GM12872 (cell line): ENCODE data around the gene DENND5A.

Experiments
- TF ChIP-seq, protein P1 (sequence below): IDR thresholded peaks from 3 replicates; pipeline ENCODE4 v1.5.1; 2011; ENCODE audit warnings: low read depth, mild to moderate bottlenecking, low read length, moderate library complexity; ENCODE audit not compliant: insufficient read depth

DENND5A gene

DNA sequence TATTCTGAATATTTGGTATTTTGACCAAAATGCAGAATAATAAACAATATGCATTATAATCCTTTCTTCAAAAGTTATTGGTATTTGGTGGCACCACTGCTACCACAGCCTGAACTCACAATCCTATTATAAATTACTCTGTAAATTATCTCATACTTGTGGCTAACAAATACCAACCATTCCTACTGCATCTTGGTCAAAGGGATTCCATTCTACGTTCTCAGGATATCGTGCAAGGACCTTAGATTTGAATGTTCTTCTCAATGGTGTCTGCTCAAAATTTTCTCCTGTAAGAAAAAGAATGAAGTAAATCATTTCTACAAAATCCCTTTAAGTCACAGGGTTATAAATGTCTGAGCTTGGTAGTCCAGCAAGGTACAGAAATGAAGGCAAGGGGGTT lies 58.7 kb downstream of the DENND5A start:
- TF ChIP-seq, protein P1, sequence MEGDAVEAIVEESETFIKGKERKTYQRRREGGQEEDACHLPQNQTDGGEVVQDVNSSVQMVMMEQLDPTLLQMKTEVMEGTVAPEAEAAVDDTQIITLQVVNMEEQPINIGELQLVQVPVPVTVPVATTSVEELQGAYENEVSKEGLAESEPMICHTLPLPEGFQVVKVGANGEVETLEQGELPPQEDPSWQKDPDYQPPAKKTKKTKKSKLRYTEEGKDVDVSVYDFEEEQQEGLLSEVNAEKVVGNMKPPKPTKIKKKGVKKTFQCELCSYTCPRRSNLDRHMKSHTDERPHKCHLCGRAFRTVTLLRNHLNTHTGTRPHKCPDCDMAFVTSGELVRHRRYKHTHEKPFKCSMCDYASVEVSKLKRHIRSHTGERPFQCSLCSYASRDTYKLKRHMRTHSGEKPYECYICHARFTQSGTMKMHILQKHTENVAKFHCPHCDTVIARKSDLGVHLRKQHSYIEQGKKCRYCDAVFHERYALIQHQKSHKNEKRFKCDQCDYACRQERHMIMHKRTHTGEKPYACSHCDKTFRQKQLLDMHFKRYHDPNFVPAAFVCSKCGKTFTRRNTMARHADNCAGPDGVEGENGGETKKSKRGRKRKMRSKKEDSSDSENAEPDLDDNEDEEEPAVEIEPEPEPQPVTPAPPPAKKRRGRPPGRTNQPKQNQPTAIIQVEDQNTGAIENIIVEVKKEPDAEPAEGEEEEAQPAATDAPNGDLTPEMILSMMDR: no peak

DNA sequence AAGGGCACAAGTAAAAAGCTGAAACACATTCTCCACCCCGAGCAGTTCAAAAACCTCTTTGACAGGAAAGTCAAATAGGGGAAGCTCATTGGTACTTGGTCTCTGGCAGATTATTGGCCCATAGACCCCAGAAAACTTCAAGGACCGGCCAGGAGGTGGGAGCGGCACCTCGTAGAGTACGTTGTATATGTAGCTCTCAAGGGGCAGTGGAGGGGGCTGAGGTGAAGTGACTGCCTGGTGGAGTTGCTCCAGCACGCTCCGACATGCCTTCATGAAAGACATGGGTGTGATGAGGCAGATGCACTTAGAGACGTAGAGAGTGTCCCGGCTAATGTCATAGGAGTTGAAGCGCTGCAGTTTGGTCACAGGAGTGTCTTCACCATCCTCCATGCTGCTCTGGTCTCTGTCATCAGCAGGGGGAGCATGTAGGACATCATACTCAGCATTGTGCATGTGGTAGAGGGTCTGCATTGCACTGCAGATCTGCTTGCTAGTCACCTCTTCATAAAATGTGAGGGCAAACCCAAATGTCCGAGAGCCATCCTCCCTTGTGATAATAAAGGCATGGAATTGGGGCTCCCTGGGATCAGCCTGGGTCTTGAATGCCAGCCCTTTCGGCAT lies 61.3 kb downstream of the DENND5A start:
- TF ChIP-seq, protein P1: peak; percentile 47

DNA sequence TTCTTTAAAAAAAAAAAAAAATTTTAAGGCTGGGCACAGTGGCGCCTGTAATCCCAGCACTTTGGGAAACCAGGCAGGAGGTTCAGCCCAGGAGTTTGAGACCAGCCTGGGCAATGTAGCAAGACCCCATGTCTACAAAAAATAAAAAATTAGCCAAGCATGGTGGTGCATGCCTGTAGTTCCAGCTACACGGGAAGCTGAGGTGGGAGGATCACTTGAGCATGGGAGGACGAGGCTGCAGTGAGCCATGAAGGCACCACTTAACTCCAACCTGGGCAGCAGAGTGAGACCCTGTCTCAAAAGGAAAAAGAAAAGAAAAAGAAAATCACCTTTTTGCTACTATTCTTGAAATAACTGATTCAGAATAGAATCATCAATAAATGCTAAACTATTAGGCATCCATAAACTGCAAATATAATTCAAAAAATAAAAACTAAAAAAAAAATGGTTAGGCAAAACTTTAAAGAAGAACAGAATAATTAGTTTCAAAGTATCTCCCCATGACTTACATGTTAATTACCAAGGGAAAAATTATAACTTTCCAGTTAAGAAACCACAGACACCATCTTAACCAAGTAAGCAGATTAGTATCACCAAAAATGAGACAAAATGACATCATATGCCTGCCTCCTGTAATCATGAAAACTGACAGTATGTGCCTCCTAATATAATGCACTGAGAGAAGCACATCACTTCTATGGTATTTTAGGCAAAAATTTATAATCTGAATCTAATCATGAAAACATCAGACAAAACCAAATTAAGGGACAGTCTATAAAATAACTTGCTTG lies 63.6 kb downstream of the DENND5A start:
- TF ChIP-seq, protein P1: no peak

DNA sequence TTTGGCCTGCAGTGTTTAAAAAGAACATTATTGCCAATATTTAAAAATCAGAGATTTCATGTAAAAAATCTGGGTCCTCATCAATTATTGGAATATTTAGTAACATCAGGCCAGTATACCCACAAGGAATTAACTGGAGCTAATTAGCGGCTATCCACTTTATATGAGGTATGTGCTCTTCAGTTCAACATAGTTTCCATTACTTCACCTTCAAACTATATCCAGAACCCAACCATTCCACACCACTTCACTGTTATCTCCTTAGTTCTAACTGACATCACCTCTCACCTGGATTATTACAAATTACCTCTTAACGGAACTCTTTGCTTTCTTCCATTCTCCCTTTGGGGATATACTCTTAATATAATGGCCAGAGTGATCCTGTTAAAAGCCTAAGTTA lies 64.7 kb downstream of the DENND5A start:
- TF ChIP-seq, protein P1: no peak

DNA sequence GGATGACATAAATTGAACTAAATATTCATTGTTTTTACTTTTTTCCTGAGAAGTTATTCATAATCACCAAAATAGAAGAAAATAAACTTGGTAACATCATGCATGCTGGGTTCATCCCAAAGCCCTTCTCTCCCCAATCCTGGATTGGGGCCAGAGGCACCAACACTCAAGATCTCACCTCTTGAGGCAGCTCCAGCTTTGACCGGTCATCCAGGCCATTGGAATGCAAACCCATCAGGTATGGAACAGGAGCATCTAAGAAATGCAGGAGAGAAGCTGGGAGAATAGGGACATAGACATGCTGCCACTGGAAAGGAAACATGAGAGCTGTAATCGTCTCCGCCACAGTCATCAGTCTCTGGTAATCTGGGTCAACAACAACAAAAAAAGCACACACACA lies 71.8 kb downstream of the DENND5A start:
- TF ChIP-seq, protein P1: no peak

DNA sequence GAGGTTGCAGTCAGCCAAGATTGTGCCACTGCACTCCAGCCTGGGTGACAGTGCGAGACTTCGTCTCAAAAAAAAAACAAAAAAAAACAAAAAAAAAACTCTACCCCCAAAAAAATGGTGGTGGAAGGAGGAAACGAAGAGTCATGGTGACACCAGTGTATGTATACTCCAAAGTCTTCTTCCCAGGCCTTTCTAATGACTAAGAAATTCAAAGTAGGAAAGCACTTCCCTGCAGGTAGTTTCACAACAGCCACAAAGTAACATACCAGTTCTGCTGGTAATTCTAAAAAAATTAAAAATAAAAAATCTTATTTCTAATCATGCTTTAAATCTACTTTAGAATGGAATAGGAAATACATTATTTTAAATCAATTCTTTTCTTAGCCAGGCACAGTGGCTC lies 72.6 kb downstream of the DENND5A start:
- TF ChIP-seq, protein P1: no peak

DNA sequence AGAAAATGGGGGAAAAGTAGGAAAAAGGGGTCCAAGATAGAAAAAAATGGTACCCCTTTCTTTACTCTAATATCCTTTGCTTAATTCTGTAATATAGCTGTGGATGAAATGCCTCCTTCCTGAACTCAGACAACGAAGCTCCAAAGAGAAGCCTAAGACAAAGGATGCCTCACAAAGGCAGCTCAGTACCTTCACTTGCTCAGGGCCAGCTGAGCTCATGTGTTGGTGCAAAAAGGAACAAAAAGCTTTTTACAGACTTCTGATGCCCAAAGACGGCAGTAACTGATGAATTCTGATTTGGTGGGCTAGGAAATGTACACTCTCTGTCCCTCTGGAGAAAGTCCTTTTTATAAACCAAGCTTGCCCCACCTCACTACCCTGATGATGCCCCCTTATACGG lies 77.5 kb downstream of the DENND5A start:
- TF ChIP-seq, protein P1: no peak
